Sigmoid colon (tissue), 7 donors: ENCODE results near the gene ZFP42. TPM values are rescaled to one million over a fixed set of nuclear protein-coding genes. Genes with fewer than 3 reads are reported as not detected.
"Not testable (repeated sequence)": the region's sequence is repeated elsewhere in the genome, so short reads cannot be mapped to it uniquely, and the experiment has no call there.

Source experiments
- DNase-seq: peaks from one replicate; pipeline ENCODE4 v3.0.0-alpha.2; 2019
- H3K27ac ChIP-seq, 4 donors: fragments of 200-600 bp; sonication (generic); one replicate each; pipeline ENCODE4 v1.5.1; 2016 to 2019; ENCODE audit warnings: mild to moderate bottlenecking in 1 of 4
- H3K27me3 ChIP-seq, 3 donors: fragments of 200-600 bp; sonication (generic); one replicate each; pipeline ENCODE4 v1.5.1; 2019; ENCODE audit warnings: mild to moderate bottlenecking in 1 of 3
- H3K36me3 ChIP-seq, 4 donors: fragments of 200-600 bp; sonication (generic); one replicate each; pipeline ENCODE4 v1.5.1; 2016 to 2019
- H3K4me1 ChIP-seq, 4 donors: fragments of 200-600 bp; sonication (generic); one replicate each; pipeline ENCODE4 v1.5.1; 2017 to 2019
- H3K4me3 ChIP-seq, 4 donors: fragments of 200-600 bp; sonication (generic); one replicate each; pipeline ENCODE4 v1.5.1; 2017 to 2019; ENCODE audit warnings: mild to moderate bottlenecking in 2 of 4, moderate library complexity in 1 of 4
- H3K9me3 ChIP-seq, 4 donors: fragments of 200-600 bp in 3 of 4; sonication (generic) in 3 of 4; one replicate each; pipeline versions ENCODE4 v1.5.1 to v1.6.1; 2013 to 2019
- CTCF ChIP-seq, 4 experiments: fragments of 450-650 bp in 3 of 4; fragments of 200-600 bp in 1 of 4; IDR thresholded peaks; one replicate each; pipeline ENCODE4 v1.5.1; 2016 to 2019; ENCODE audit warnings: antibody characterized with exemption in 4 of 4, mild to moderate bottlenecking in 3 of 4, moderate library complexity in 2 of 4
- EP300 ChIP-seq, 4 donors: sonication (generic); formaldehyde crosslinking; IDR thresholded peaks; one replicate each; pipeline ENCODE4 v1.6.1; 2017; ENCODE audit warnings: antibody characterized with exemption in 4 of 4
- POLR2A ChIP-seq, 2 donors: fragments of 450-650 bp; IDR thresholded peaks; one replicate each; pipeline ENCODE4 v1.6.1; 2016; ENCODE audit warnings: antibody characterized with exemption in 2 of 2, mild to moderate bottlenecking in 2 of 2, moderate library complexity in 2 of 2
- POLR2AphosphoS5 ChIP-seq, 4 donors: sonication (generic); formaldehyde crosslinking; IDR thresholded peaks; one replicate each; pipeline ENCODE4 v1.6.1; 2017; ENCODE audit warnings: antibody characterized with exemption in 4 of 4
- WGBS, 2 donors: extraction: QIAGEN DNeasy Blood & Tissue Kit; methylation state at CpG; one replicate each; pipeline ENCODE4 v1.1.7; 2013; 5-methylcytosine and 5-hydroxymethylcytosine counted together
- intact Hi-C: fragments of 100-400 bp; cut with DNase I; formaldehyde crosslinking; loops from one replicate; pipeline ENCODE4 v1.15.1; 2023
- polyA plus RNA-seq, 3 donors: library from polyadenylated mRNA; stranded (reverse); fragments of 200-250 nt; gene quantifications; one replicate each; pipeline ENCODE4 v1.2.3, GENCODE V29; 2013
- total RNA-seq, 4 donors: library from RNA; depleted of rRNA; stranded (reverse); fragments of >200 nt; gene quantifications; one replicate each; pipeline ENCODE4 v1.1.0, GENCODE V29; 2016
- donor health status: healthy with polysubstance abuse.
- donor health status: Bipolar disorder and iron deficiency.
- donor health status: healthy.

ZFP42 gene
- total and polyA plus RNA-seq, 7 donors: not detected

DNA sequence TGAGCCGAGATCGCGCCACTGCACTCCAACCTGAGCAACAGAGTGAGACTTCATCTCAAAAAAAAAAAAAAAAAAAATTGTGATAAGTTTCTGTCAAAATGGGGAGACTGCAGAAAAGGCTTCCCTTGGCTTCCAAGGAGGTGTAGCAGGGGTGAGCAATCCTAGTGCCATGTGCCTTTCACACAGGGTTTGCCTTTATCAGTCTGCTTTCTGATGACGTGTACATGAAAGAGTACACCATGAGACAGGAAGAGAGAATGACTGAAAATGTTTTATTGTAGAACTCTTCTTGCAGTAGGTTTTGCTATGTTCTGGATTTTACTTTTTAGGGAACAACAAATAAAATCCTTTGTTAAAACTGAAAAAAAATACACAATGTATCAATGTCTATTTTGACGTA lies 23.4 kb upstream of the ZFP42 start:
- Histone ChIP-seq H3K27ac (no peak overlapping the region), H3K36me3 (no peaks in the 10 kb centered on the region), H3K9me3 (no peaks in the 10 kb centered on the region), H3K4me3 (no peak overlapping the region), H3K27me3 (no peaks in the 10 kb centered on the region), H3K4me1 (no peaks in the 10 kb centered on the region)
- TF ChIP-seq POLR2A (IDR thresholded peaks at IDR 0.05): no peak
- no peak for TF ChIP-seq EP300 (IDR thresholded peaks at IDR 0.05)
- TF ChIP-seq POLR2AphosphoS5 (IDR thresholded peaks at IDR 0.05): no peak
- TF ChIP-seq CTCF (IDR thresholded peaks at IDR 0.05): no peak
- 86 to 88% methylated on average over 5 of the region's 5 CpGs for WGBS, 2 donors
- intact Hi-C loops: no loop called here
- DNase-seq: no peak

DNA sequence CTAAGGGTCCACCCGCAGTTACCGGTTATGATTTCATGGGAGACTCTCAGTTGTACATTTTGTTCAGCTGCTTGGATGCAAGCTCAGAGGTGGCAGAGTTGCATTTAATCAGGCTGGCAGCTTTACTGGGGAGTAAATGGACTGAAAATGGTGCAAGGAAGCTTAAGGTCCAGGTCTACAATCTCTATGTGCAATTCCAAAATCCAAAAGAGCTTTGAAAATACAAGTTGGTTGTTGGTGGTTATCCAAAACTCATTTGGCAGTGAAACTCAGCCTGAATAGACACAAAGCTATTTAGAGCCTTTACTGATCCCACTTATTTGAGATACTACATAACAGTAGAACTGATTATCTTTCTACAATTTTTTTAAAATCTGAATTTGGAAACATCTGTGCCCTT lies 11.8 kb upstream of the ZFP42 start:
- intact Hi-C loops: no loop called here

GRCh38 chr4:187992971-187993370 lies 2.6 kb upstream of the ZFP42 start:
- WGBS, 2 donors: 74 to 88% methylated on average over 5 of the region's 5 CpGs
- no peak for TF ChIP-seq POLR2AphosphoS5 (IDR thresholded peaks at IDR 0.05)
- no peak for TF ChIP-seq CTCF (IDR thresholded peaks at IDR 0.05)
- no peak for TF ChIP-seq EP300 (IDR thresholded peaks at IDR 0.05)
- TF ChIP-seq POLR2A (IDR thresholded peaks at IDR 0.05): no peak
- no peaks in the 10 kb centered on the region for H3K4me1 ChIP-seq
- intact Hi-C loops: no loop called here
- DNase-seq: no peak
- peaks cover 0 to 22% (median 3%) of the 10 kb centered on the region in 3 donors for H3K27me3 ChIP-seq
- no peaks in the 10 kb centered on the region for H3K36me3 ChIP-seq
- no peak overlapping the region for H3K27ac ChIP-seq
- no peaks in the 10 kb centered on the region for H3K9me3 ChIP-seq
- no peak overlapping the region for H3K4me3 ChIP-seq

More for the DNA sequence above, 11.8 kb upstream of the ZFP42 start:
- H3K4me3 ChIP-seq: no peak overlapping the region
- H3K27ac ChIP-seq: no peak overlapping the region
- WGBS, 2 donors: 95 to 99% methylated on average over 2 of the region's 2 CpGs
- no peaks in the 10 kb centered on the region for H3K4me1 ChIP-seq
- H3K27me3 ChIP-seq: no peaks in the 10 kb centered on the region
- H3K9me3 ChIP-seq: no peaks in the 10 kb centered on the region
- no peak for DNase-seq
- TF ChIP-seq CTCF (IDR thresholded peaks at IDR 0.05): no peak
- no peak for TF ChIP-seq EP300 (IDR thresholded peaks at IDR 0.05)
- no peak for TF ChIP-seq POLR2AphosphoS5 (IDR thresholded peaks at IDR 0.05)
- no peak for TF ChIP-seq POLR2A (IDR thresholded peaks at IDR 0.05)
- H3K36me3 ChIP-seq: no peaks in the 10 kb centered on the region

DNA sequence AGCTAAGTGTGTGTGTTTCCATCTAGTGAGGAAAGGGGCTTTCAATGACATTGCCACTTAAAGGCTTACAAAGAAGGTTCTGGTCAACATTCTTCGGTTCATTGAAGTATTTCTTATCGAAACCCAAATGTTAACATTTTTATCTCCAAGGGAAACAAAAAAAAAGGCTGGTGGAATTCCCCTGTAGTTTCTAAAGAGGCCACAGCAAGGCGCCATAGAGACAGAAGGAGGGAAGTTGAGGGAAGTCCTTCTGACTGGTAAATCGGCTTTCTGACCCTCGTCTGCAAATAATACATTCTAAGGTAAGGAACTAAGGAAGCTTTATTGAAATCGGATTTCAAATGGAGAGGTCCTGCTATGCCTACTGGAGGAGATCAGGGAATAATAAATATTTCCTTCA lies 1.7 kb upstream of the ZFP42 start:
- Histone ChIP-seq H3K9me3 (no peaks in the 10 kb centered on the region), H3K4me1 (no peaks in the 10 kb centered on the region), H3K4me3 (no peak overlapping the region), H3K27me3 (peaks cover 0 to 22% (median 3%) of the 10 kb centered on the region in 3 donors), H3K36me3 (no peaks in the 10 kb centered on the region), H3K27ac (no peak overlapping the region)
- intact Hi-C loops: no loop called here
- no peak for TF ChIP-seq EP300 (IDR thresholded peaks at IDR 0.05)
- WGBS, 2 donors: 62 to 73% methylated on average over 6 of the region's 6 CpGs
- no peak for DNase-seq

- intact Hi-C loops: no loop called here
- Histone ChIP-seq H3K9me3 (no peaks in the 10 kb centered on the region), H3K27me3 (peaks cover 0 to 22% (median 3%) of the 10 kb centered on the region in 3 donors), H3K36me3 (no peaks in the 10 kb centered on the region), H3K27ac (no peak overlapping the region), H3K4me1 (no peaks in the 10 kb centered on the region), H3K4me3 (no peak overlapping the region)
- 38 to 67% methylated on average over 34 of the region's 34 CpGs for WGBS, 2 donors
- TF ChIP-seq POLR2A (IDR thresholded peaks at IDR 0.05) (no peak), CTCF (IDR thresholded peaks at IDR 0.05) (no peak), POLR2AphosphoS5 (IDR thresholded peaks at IDR 0.05) (no peak), EP300 (IDR thresholded peaks at IDR 0.05) (no peak)
- DNase-seq: no peak
Measured at GRCh38 chr4:187996502-187997177, 1.1 kb downstream of the ZFP42 start.

GRCh38 chr4:187997991-187998390 lies 2.4 kb downstream of the ZFP42 start:
- H3K9me3 ChIP-seq, H3K27ac ChIP-seq, DNase-seq, H3K36me3 ChIP-seq, H3K4me3 ChIP-seq, intact Hi-C loops, H3K4me1 ChIP-seq: not testable (repeated sequence)
- 86 to 90% methylated on average over 15 of the region's 15 CpGs for WGBS, 2 donors
- H3K27me3 ChIP-seq: peaks cover 0 to 22% (median 3%) of the 10 kb centered on the region in 3 donors
